HCT116 (cell line): ENCODE results near the gene CGRRF1. TPM values are rescaled to one million over a fixed set of nuclear protein-coding genes. Genes with fewer than 3 reads are reported as not detected.

Experiments
- ATAC-seq: fragments of 200-7000 bp; cut with Tn5 transposase; 2 replicates; pipeline ENCODE4 v1.9.1; 2020; ENCODE audit warnings: mild to moderate bottlenecking, moderate library complexity
- BruUV-seq: library from RNA; stranded (reverse); fragments of 400-500 nt; replicated peaks from 2 replicates; lab custom pipeline; 2021; lab: Mats Ljungman, UMichigan
- CTCF ChIA-PET: fragments of 300-600 bp; sonication (Branson Sonifier 250); formaldehyde crosslinking; loops from one replicate; lab custom pipeline; 2021; ENCODE audit warnings: antibody characterized with exemption; lab: Charles Lee
- POLR2A ChIA-PET: fragments of 300-600, 350-600 bp; sonication (Branson Sonifier 250); formaldehyde crosslinking; loops from one replicate; lab custom pipeline; 2021; ENCODE audit warnings: antibody characterized with exemption; lab: Charles Lee
- RAD21 ChIA-PET, 2 experiments: fragments of 300-600 bp; sonication (Branson Sonifier 250); formaldehyde crosslinking; loops; one replicate each; lab custom pipeline; 2023; ENCODE audit warnings: low total read pairs in 2 of 2; ENCODE audit not compliant: uncharacterized antibody in 2 of 2, unreplicated experiment in 2 of 2, low non-redundant PET in 1 of 2; lab: Charles Lee
- DNase-seq: peaks from one replicate; pipeline ENCODE4 v3.0.0-alpha.2; 2010; ENCODE audit warnings: low read depth, low spot score
- H2AFZ ChIP-seq: fragments of 200-600 bp; shearing (Covaris generic), sonication (generic); 2 replicates; pipeline ENCODE4 v1.6.1; 2017; ENCODE audit warnings: low read depth, mixed run types, mixed read lengths, antibody characterized with exemption, low read length; ENCODE audit not compliant: poor library complexity, severe bottlenecking
- H3K27ac ChIP-seq: 2 replicates; pipeline ENCODE4 v1.5.1; 2012; ENCODE audit warnings: low read depth, low read length
- H3K27me3 ChIP-seq: fragments of 200-600 bp; sonication (generic); 2 replicates; pipeline ENCODE4 v1.6.1; 2016; ENCODE audit warnings: mixed run types, low read length, mixed read lengths; ENCODE audit not compliant: insufficient read depth
- H3K36me3 ChIP-seq, 2 experiments: fragments of 200-500 bp in 1 of 2; fragments of 200-600 bp in 1 of 2; sonication (Bioruptor generic) in 1 of 2; sonication (generic) in 1 of 2; 2 replicates each; pipeline versions ENCODE4 v1.5.1 to v1.6.1; 2014 to 2016; ENCODE audit warnings: low read length in 2 of 2, inconsistent platforms in 1 of 2, mixed read lengths in 1 of 2, mixed run types in 1 of 2; ENCODE audit not compliant: insufficient read depth in 2 of 2, control insufficient read depth in 1 of 2
- H3K4me1 ChIP-seq, 2 experiments: fragments of 200-600 bp in 1 of 2; sonication (generic) in 1 of 2; 2 replicates each; pipeline versions ENCODE4 v1.5.1 to v1.6.1; 2012 to 2017; ENCODE audit warnings: low read length in 2 of 2, inconsistent platforms in 1 of 2, mild to moderate bottlenecking in 1 of 2, mixed read lengths in 1 of 2, mixed run types in 1 of 2, moderate library complexity in 1 of 2; ENCODE audit not compliant: insufficient read depth in 2 of 2, control insufficient read depth in 1 of 2
- H3K4me2 ChIP-seq: fragments of 200-600 bp; sonication (generic); 2 replicates; pipeline ENCODE4 v1.6.1; 2017; ENCODE audit warnings: mixed run types, low read length, mixed read lengths
- H3K4me3 ChIP-seq, 2 experiments: fragments of 200-600 bp in 1 of 2; sonication (generic) in 1 of 2; replicated peaks in 1 of 2; 2 replicates each; pipeline ENCODE4 v1.5.1; 2011 to 2016; ENCODE audit warnings: low read length in 2 of 2, control low read depth in 1 of 2, low read depth in 1 of 2, mild to moderate bottlenecking in 1 of 2, mixed read lengths in 1 of 2, mixed run types in 1 of 2
- H3K79me2 ChIP-seq: fragments of 200-600 bp; sonication (generic); 2 replicates; pipeline ENCODE4 v1.6.1; 2017; ENCODE audit warnings: mild to moderate bottlenecking, mixed run types, low read length, moderate library complexity, mixed read lengths; ENCODE audit not compliant: insufficient read depth
- H3K9ac ChIP-seq: fragments of 200-600 bp; sonication (generic); 2 replicates; pipeline ENCODE4 v1.6.1; 2016; ENCODE audit warnings: low read length, mixed read lengths
- H3K9me2 ChIP-seq: fragments of 200-600 bp; sonication (generic), shearing (Covaris generic); 2 replicates; pipeline ENCODE4 v1.6.1; 2017; ENCODE audit warnings: mixed run types, mild to moderate bottlenecking, moderate library complexity; ENCODE audit not compliant: insufficient read depth
- H3K9me3 ChIP-seq, 2 experiments: fragments of 200-500 bp in 1 of 2; fragments of 200-600 bp in 1 of 2; sonication (Bioruptor generic) in 1 of 2; sonication (generic) in 1 of 2; 2 replicates each; pipeline ENCODE4 v1.6.1; 2014 to 2017; ENCODE audit warnings: low read length in 2 of 2, mixed read lengths in 2 of 2, inconsistent platforms in 1 of 2, low read depth in 1 of 2, mild to moderate bottlenecking in 1 of 2, mixed run types in 1 of 2, moderate library complexity in 1 of 2; ENCODE audit not compliant: control insufficient read depth in 1 of 2, insufficient read depth in 1 of 2
- H4K20me1 ChIP-seq: fragments of 200-600 bp; sonication (generic), shearing (Covaris generic); 2 replicates; pipeline ENCODE4 v1.6.1; 2017; ENCODE audit warnings: mixed run types, mild to moderate bottlenecking, moderate library complexity; ENCODE audit not compliant: insufficient read depth
- CBX3 ChIP-seq: IDR thresholded peaks from 2 replicates; pipeline ENCODE4 v1.6.1; 2012; ENCODE audit warnings: low read depth
- ELF1 ChIP-seq: IDR thresholded peaks from 2 replicates; pipeline ENCODE4 v1.6.1; 2012; ENCODE audit warnings: low read depth, borderline replicate concordance
- EZH2 ChIP-seq: fragments of 200-600 bp; sonication (generic); IDR thresholded peaks from 2 replicates; pipeline ENCODE4 v1.6.1; 2017; ENCODE audit warnings: antibody characterized with exemption, mixed run types
- EZH2phosphoT487 ChIP-seq: fragments of 200-600 bp; IDR thresholded peaks from 2 replicates; pipeline ENCODE4 v1.6.1; 2018; ENCODE audit warnings: antibody characterized with exemption, borderline replicate concordance
- FOSL1 ChIP-seq: IDR thresholded peaks from 2 replicates; pipeline ENCODE4 v1.6.1; 2012; ENCODE audit warnings: low read depth
- POLR2A ChIP-seq: IDR thresholded peaks from 2 replicates; pipeline ENCODE4 v1.7.0; 2011; ENCODE audit warnings: borderline replicate concordance; ENCODE audit not compliant: insufficient read depth, insufficient read length; ENCODE audit errors: extremely low read depth
- RAD21 ChIP-seq: IDR thresholded peaks from 2 replicates; pipeline ENCODE4 v1.6.1; 2012; ENCODE audit warnings: low read depth, mild to moderate bottlenecking
- SIN3A ChIP-seq: IDR thresholded peaks from 2 replicates; pipeline ENCODE4 v1.6.1; 2012; ENCODE audit warnings: low read depth
- SP1 ChIP-seq: IDR thresholded peaks from 2 replicates; pipeline ENCODE4 v1.6.1; 2012; ENCODE audit warnings: low read depth
- SRF ChIP-seq: IDR thresholded peaks from 2 replicates; pipeline ENCODE4 v1.6.1; 2012; ENCODE audit warnings: low read depth
- YY1 ChIP-seq: IDR thresholded peaks from 2 replicates; pipeline ENCODE4 v1.6.1; 2011; ENCODE audit warnings: low read length, low read depth, moderate library complexity, mild to moderate bottlenecking; ENCODE audit not compliant: insufficient replicate concordance; ENCODE audit errors: extremely low read depth
- ZFX ChIP-seq: fragments of 450-650 bp; IDR thresholded peaks from 2 replicates; pipeline ENCODE4 v1.6.1; 2017
- ZNF274 ChIP-seq: fragments of 200-500 bp; sonication (Bioruptor generic); IDR thresholded peaks from 2 replicates; pipeline ENCODE4 v1.6.1; 2014; ENCODE audit warnings: mild to moderate bottlenecking, low read depth, low read length, inconsistent platforms
- intact Hi-C: fragments of 100-400 bp; cut with micrococcal nuclease; formaldehyde crosslinking; loops from 2 replicates; pipeline ENCODE4 v1.10.0; 2022
- total RNA-seq: library from RNA; stranded (reverse); gene quantifications from one replicate; pipeline ENCODE4 v1.2.1, GENCODE V29; 2021; ENCODE audit not compliant: unreplicated experiment
- TF ChIP-seq, protein P1 (sequence below), 3 experiments: fragments of 200-600 bp in 1 of 3; sonication (generic) in 1 of 3; IDR thresholded peaks in 2 of 3; conservative IDR thresholded peaks in 1 of 3; 2 replicates each; pipeline ENCODE4 v1.5.1; 2012 to 2017; ENCODE audit warnings: low read depth in 2 of 3, low read length in 2 of 3, antibody characterized with exemption in 1 of 3, borderline replicate concordance in 1 of 3, control low read depth in 1 of 3, mild to moderate bottlenecking in 1 of 3, mixed read lengths in 1 of 3, mixed run types in 1 of 3, moderate library complexity in 1 of 3; ENCODE audit not compliant: insufficient read depth in 1 of 3
- TF ChIP-seq, protein P2 (sequence below): IDR thresholded peaks from 2 replicates; pipeline ENCODE4 v1.6.1; 2012
- TF ChIP-seq, protein P3 (sequence below): IDR thresholded peaks from 2 replicates; pipeline ENCODE4 v1.6.1; 2011; ENCODE audit warnings: mild to moderate bottlenecking, low read length, moderate library complexity; ENCODE audit not compliant: insufficient replicate concordance; ENCODE audit errors: extremely low read depth
- TF ChIP-seq, protein P4 (sequence below): IDR thresholded peaks from 2 replicates; pipeline ENCODE4 v1.6.1; 2012

The CGRRF1 gene
- total RNA-seq, 1 experiment from 2014 or later, result 15.9 TPM

DNA sequence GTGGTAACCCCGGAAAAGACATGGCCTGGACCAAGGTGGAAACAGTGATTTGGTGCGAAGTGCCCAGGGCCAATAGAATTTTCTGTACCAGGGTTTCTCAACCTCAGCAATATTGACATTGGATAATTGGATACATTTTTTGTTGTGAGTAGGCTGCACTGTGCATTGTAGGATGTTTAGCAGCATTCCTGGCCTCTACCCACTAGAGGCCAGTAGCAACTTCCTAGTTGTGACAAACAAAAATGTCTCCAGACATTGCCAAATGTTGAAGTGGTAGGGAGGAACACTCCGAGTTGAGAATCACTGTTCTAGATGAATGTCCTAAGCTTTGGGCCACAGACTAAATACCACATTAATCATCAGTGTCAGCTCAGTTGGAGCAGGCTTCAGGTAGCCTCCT is 6.2 kb upstream of the CGRRF1 start:
- Histone ChIP-seq H3K4me2 (peak overlapping the region; percentile 22; the same call in 1 of the 2 replicates), H3K4me1 (peaks cover 0 to 9% of the 10 kb centered on the region in 2 experiments; a peak in 3 of 4 replicates), H3K27me3 (no peaks in the 10 kb centered on the region), H3K79me2 (no peaks in the 10 kb centered on the region), H3K9me3 (no peaks in the 10 kb centered on the region), H3K4me3 (no peak overlapping the region), H2AFZ (peak overlapping the region; percentile 92), H3K9ac (no peak overlapping the region), H3K36me3 (no peaks in the 10 kb centered on the region), H3K27ac (no peak overlapping the region), H3K9me2 (no peaks in the 10 kb centered on the region), H4K20me1 (no peaks in the 10 kb centered on the region)
- ChIA-PET POLR2A (no interaction called here), RAD21 (no interaction called here), CTCF (interaction anchor here (0.7 to 2.1 kb wide), 4 partner anchors 10 to 271 kb away, joined by 3 to 7 read pairs (median 5); no protein-coding TSS in a partner anchor)
- DNase-seq (peak; percentile 45), ATAC-seq (peak; percentile 95)
- TF ChIP-seq RAD21, result peak; percentile 56
- TF ChIP-seq FOSL1, result no peak
- TF ChIP-seq YY1, result peak; percentile 25
- TF ChIP-seq, protein P1, sequence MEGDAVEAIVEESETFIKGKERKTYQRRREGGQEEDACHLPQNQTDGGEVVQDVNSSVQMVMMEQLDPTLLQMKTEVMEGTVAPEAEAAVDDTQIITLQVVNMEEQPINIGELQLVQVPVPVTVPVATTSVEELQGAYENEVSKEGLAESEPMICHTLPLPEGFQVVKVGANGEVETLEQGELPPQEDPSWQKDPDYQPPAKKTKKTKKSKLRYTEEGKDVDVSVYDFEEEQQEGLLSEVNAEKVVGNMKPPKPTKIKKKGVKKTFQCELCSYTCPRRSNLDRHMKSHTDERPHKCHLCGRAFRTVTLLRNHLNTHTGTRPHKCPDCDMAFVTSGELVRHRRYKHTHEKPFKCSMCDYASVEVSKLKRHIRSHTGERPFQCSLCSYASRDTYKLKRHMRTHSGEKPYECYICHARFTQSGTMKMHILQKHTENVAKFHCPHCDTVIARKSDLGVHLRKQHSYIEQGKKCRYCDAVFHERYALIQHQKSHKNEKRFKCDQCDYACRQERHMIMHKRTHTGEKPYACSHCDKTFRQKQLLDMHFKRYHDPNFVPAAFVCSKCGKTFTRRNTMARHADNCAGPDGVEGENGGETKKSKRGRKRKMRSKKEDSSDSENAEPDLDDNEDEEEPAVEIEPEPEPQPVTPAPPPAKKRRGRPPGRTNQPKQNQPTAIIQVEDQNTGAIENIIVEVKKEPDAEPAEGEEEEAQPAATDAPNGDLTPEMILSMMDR (IDR thresholded peaks at IDR 0.05 in 2 of 3, conservative IDR thresholded peaks at IDR 0.05 in 1 of 3; ENCODE audit: borderline replicate concordance in 1 of 3, insufficient read depth in 1 of 3, low read depth in 2 of 3, low read length in 2 of 3), result peak; percentile 39 to 65 (median 48); a peak in 4 of 6 replicates
- intact Hi-C loops, result no loop called here
- no TSS peak for BruUV-seq

DNA sequence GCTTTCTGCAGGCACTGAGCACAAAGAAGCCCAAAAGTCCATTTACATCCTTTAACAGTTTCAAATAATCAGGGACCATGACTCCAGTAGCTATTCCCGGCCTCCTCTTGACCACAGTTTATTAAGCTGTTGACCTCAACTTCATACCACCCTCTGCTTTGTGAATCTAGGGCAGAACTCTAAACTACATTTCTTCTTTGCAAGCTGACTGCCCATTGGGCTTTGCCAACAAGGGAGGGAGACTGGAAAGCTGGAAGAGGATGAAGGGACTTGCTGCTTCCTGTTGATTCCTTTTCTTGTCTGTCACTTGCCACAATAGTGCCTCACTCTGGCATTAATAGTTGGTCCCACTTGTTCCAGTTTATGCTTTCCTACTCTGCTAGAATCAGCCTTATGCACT is 2.7 kb downstream of the CGRRF1 start:
- Histone ChIP-seq H3K36me3 (0 out of 4 replicates have a peak, but pooled peaks cover 0 to 3% of the 10 kb centered on the region in 2 experiments), H3K9me2 (no peaks in the 10 kb centered on the region), H3K79me2 (peaks cover 15% of the 10 kb centered on the region), H3K27ac (no peak overlapping the region), H3K9me3 (peaks cover 4 to 5% of the 10 kb centered on the region in 2 experiments; a peak in 1 of 4 replicates), H2AFZ (no peak overlapping the region), H3K9ac (no peak overlapping the region), H3K4me1 (peaks cover 5 to 18% of the 10 kb centered on the region in 2 experiments; a peak in 3 of 4 replicates), H3K4me2 (no peak overlapping the region), H3K27me3 (no peaks in the 10 kb centered on the region), H4K20me1 (no peaks in the 10 kb centered on the region), H3K4me3 (no peak overlapping the region)
- no peak for DNase-seq
- POLR2A ChIA-PET, result no interaction called here
- ATAC-seq, result no peak
- RAD21 ChIA-PET, result no interaction called here
- BruUV-seq, result no TSS peak
- CTCF ChIA-PET, result no interaction called here
- intact Hi-C loops, result no loop called here
- TF ChIP-seq SP1 (no peak), RAD21 (no peak), SRF (no peak), POLR2A (no peak), ELF1 (no peak), ZFX (no peak), CBX3 (no peak), SIN3A (no peak), ZNF274 (no peak), EZH2phosphoT487 (no peak), EZH2 (no peak)
- TF ChIP-seq, protein P2, sequence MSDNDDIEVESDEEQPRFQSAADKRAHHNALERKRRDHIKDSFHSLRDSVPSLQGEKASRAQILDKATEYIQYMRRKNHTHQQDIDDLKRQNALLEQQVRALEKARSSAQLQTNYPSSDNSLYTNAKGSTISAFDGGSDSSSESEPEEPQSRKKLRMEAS, result no peak
- TF ChIP-seq, protein P3, sequence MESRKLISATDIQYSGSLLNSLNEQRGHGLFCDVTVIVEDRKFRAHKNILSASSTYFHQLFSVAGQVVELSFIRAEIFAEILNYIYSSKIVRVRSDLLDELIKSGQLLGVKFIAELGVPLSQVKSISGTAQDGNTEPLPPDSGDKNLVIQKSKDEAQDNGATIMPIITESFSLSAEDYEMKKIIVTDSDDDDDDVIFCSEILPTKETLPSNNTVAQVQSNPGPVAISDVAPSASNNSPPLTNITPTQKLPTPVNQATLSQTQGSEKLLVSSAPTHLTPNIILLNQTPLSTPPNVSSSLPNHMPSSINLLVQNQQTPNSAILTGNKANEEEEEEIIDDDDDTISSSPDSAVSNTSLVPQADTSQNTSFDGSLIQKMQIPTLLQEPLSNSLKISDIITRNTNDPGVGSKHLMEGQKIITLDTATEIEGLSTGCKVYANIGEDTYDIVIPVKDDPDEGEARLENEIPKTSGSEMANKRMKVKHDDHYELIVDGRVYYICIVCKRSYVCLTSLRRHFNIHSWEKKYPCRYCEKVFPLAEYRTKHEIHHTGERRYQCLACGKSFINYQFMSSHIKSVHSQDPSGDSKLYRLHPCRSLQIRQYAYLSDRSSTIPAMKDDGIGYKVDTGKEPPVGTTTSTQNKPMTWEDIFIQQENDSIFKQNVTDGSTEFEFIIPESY, result no peak
- TF ChIP-seq, protein P4, sequence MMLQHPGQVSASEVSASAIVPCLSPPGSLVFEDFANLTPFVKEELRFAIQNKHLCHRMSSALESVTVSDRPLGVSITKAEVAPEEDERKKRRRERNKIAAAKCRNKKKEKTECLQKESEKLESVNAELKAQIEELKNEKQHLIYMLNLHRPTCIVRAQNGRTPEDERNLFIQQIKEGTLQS, result no peak
